GM12801 (cell line): ENCODE data around the gene HOXB4.

Experiments
- CTCF ChIP-seq: IDR thresholded peaks from one replicate; pipeline ENCODE4 v1.5.1; 2011; ENCODE audit warnings: control low read depth; ENCODE audit not compliant: insufficient read length; ENCODE audit errors: extremely low read depth

Gene HOXB4

GRCh38 chr17:48606892-48607614 is 28.9 kb upstream of the HOXB4 start:
- TF ChIP-seq CTCF, result no peak

- TF ChIP-seq CTCF, result no peak
These were observed 28.1 kb upstream of the HOXB4 start for GRCh38 chr17:48605991-48606891.

- TF ChIP-seq CTCF, result no peak
These were observed 27.3 kb upstream of the HOXB4 start for GRCh38 chr17:48605409-48605919.

GRCh38 chr17:48604770-48605329 is 26.7 kb upstream of the HOXB4 start, which contains the start of gene HOXB6:
TSS of gene HOXB6 (minus strand) at chr17:48604986. CDS start at chr17:48598150, 6,836 bp downstream.
- TF ChIP-seq CTCF, result no peak

- TF ChIP-seq CTCF, result no peak
These were observed 26.0 kb upstream of the HOXB4 start for GRCh38 chr17:48603959-48604769.

- no peak for TF ChIP-seq CTCF
These were observed 23.6 kb upstream of the HOXB4 start for GRCh38 chr17:48601539-48602425.
